Tibial nerve (tissue), 3 donors: ENCODE measurements around the gene MTIF2.

Experiments
- CTCF ChIP-seq, 5 experiments: fragments of 200-600 bp in 3 of 5; fragments of 450-650 bp in 2 of 5; sonication (generic) in 3 of 5; IDR thresholded peaks; one replicate each; pipeline ENCODE4 v1.5.1; 2016 to 2019; ENCODE audit warnings: antibody characterized with exemption in 5 of 5, mild to moderate bottlenecking in 3 of 5, moderate library complexity in 2 of 5
- POLR2A ChIP-seq, 2 donors: fragments of 450-650 bp; IDR thresholded peaks; one replicate each; pipeline ENCODE4 v1.6.1; 2017; ENCODE audit warnings: antibody characterized with exemption in 2 of 2, mild to moderate bottlenecking in 2 of 2, moderate library complexity in 2 of 2

- TF ChIP-seq CTCF (IDR thresholded peaks at IDR 0.05) (no peak), POLR2A (IDR thresholded peaks at IDR 0.05) (no peak)
These were observed 68.6 kb downstream of the MTIF2 start for GRCh38 chr2:55200416-55200815.
